PC-9 (cell line): ENCODE results near the gene PDZK1IP1. TPM values are rescaled to one million over a fixed set of nuclear protein-coding genes. Genes with fewer than 3 reads are reported as not detected.
"Not testable (repeated sequence)": the region's sequence is repeated elsewhere in the genome, so short reads cannot be mapped to it uniquely, and the experiment has no call there.

Source experiments
- BruUV-seq: library from RNA; stranded (reverse); fragments of 400-500 nt; replicated peaks from 2 replicates; lab custom pipeline; 2021; lab: Mats Ljungman, UMichigan
- CTCF ChIA-PET: fragments of 300-600 bp; sonication (Branson Sonifier 250); formaldehyde crosslinking; loops from one replicate; lab custom pipeline; 2022; ENCODE audit warnings: antibody characterized with exemption; lab: Charles Lee
- POLR2A ChIA-PET: fragments of 300-600 bp; sonication (Branson Sonifier 250); formaldehyde crosslinking; loops from one replicate; lab custom pipeline; 2022; ENCODE audit warnings: antibody characterized with exemption; ENCODE audit not compliant: unreplicated experiment; lab: Charles Lee
- DNase-seq, 2 experiments: peaks; one replicate each; pipeline versions ENCODE4 v3.0.0 to v3.0.0-alpha.2; 2015 to 2022; ENCODE audit warnings: mixed read lengths in 1 of 2
- H2AFZ ChIP-seq: fragments of 200-600 bp; sonication (generic); 2 replicates; pipeline ENCODE4 v1.8.1; 2017; ENCODE audit warnings: antibody characterized with exemption
- H3F3A ChIP-seq: fragments of 200-600 bp; sonication (generic); 2 replicates; pipeline ENCODE4 v1.8.1; 2017; ENCODE audit warnings: antibody characterized with exemption, mild to moderate bottlenecking, low read depth; ENCODE audit not compliant: insufficient read depth
- H3K27ac ChIP-seq: fragments of 200-600 bp; sonication (generic); 2 replicates; pipeline ENCODE4 v1.6.1; 2016; ENCODE audit warnings: mixed run types
- H3K27me3 ChIP-seq: fragments of 200-600 bp; sonication (generic); 2 replicates; pipeline ENCODE4 v1.6.1; 2016; ENCODE audit warnings: low read depth, mixed run types; ENCODE audit not compliant: insufficient read depth
- H3K36me3 ChIP-seq: fragments of 200-600 bp; sonication (generic); 2 replicates; pipeline ENCODE4 v1.6.1; 2016; ENCODE audit warnings: low read depth, mixed run types
- H3K4me1 ChIP-seq: fragments of 200-600 bp; sonication (generic); replicated peaks from 2 replicates; pipeline ENCODE4 v1.6.1; 2016; ENCODE audit warnings: mixed run types; ENCODE audit not compliant: insufficient read depth
- H3K4me2 ChIP-seq: fragments of 200-600 bp; sonication (generic); 2 replicates; pipeline ENCODE4 v1.6.1; 2017; ENCODE audit warnings: mixed run types
- H3K4me3 ChIP-seq: fragments of 200-600 bp; sonication (generic); 2 replicates; pipeline ENCODE4 v1.6.1; 2016; ENCODE audit warnings: mixed run types
- H3K79me2 ChIP-seq: fragments of 200-600 bp; sonication (generic); 2 replicates; pipeline ENCODE4 v1.6.1; 2017; ENCODE audit warnings: low read depth, mixed run types
- H3K9me2 ChIP-seq: fragments of 200-600 bp; sonication (generic); 2 replicates; pipeline ENCODE4 v1.8.1; 2017; ENCODE audit warnings: mild to moderate bottlenecking; ENCODE audit not compliant: insufficient read depth
- H3K9me3 ChIP-seq: fragments of 200-600 bp; sonication (generic); 2 replicates; pipeline ENCODE4 v1.8.1; 2016; ENCODE audit warnings: low read depth; ENCODE audit not compliant: insufficient read depth
- H4K20me1 ChIP-seq: fragments of 200-600 bp; sonication (generic); 2 replicates; pipeline ENCODE4 v1.8.1; 2017; ENCODE audit not compliant: insufficient read depth
- CTCF ChIP-seq: fragments of 200-600 bp; sonication (generic); conservative IDR thresholded peaks from 2 replicates; pipeline ENCODE4 v1.6.1; 2017; ENCODE audit warnings: mixed run types, antibody characterized with exemption, mild to moderate bottlenecking, moderate library complexity
- EZH2 ChIP-seq: fragments of 200-600 bp; sonication (generic); IDR thresholded peaks from 2 replicates; pipeline ENCODE4 v1.8.0; 2017; ENCODE audit warnings: antibody characterized with exemption, low read depth
- intact Hi-C: fragments of 100-400 bp; cut with micrococcal nuclease; formaldehyde crosslinking; loops from one replicate; pipeline ENCODE4 v1.10.0; 2022; ENCODE audit not compliant: unreplicated experiment
- total RNA-seq: library from RNA; stranded (reverse); gene quantifications from 2 replicates; pipeline ENCODE4 v1.2.3, GENCODE V29; 2021

Gene PDZK1IP1
- total RNA-seq, 1 experiment from 2014 or later = 6.2 TPM

GRCh38 chr1:47147047-47147785 is 42.6 kb downstream of the PDZK1IP1 start:
- H3K4me3 ChIP-seq = no peak overlapping the region
- no peaks in the 10 kb centered on the region for H3K36me3 ChIP-seq
- no peak for DNase-seq
- ChIA-PET CTCF (no interaction called here), POLR2A (no interaction called here)
- H3K9me3 ChIP-seq = no peaks in the 10 kb centered on the region
- H3K27ac ChIP-seq = no peak overlapping the region
- H3K79me2 ChIP-seq = no peaks in the 10 kb centered on the region
- no TSS peak for BruUV-seq
- H3K9me2 ChIP-seq = no peaks in the 10 kb centered on the region
- no peaks in the 10 kb centered on the region for H4K20me1 ChIP-seq
- TF ChIP-seq CTCF (no peak), EZH2 (no peak)
- no peaks in the 10 kb centered on the region for H3K4me1 ChIP-seq
- intact Hi-C loops = no loop called here
- no peaks in the 10 kb centered on the region for H3F3A ChIP-seq
- no peaks in the 10 kb centered on the region for H3K27me3 ChIP-seq
- H2AFZ ChIP-seq = no peak overlapping the region
- H3K4me2 ChIP-seq = no peak overlapping the region

GRCh38 chr1:47146495-47146894 is 43.3 kb downstream of the PDZK1IP1 start:
- POLR2A ChIA-PET, H3K27ac ChIP-seq, H3K4me2 ChIP-seq, CTCF ChIA-PET, H3K27me3 ChIP-seq, H2AFZ ChIP-seq, H3K9me3 ChIP-seq, BruUV-seq, H3F3A ChIP-seq, H3K4me1 ChIP-seq, H3K4me3 ChIP-seq, intact Hi-C loops, H3K9me2 ChIP-seq, H3K79me2 ChIP-seq, H4K20me1 ChIP-seq, H3K36me3 ChIP-seq: not testable (repeated sequence)
- peak in 1 of 2 experiments; percentile 61 for DNase-seq

GRCh38 chr1:47143654-47144053 is 46.2 kb downstream of the PDZK1IP1 start:
- H3K9me2 ChIP-seq, H3K4me1 ChIP-seq, CTCF ChIA-PET, BruUV-seq, H3K27me3 ChIP-seq, H3K79me2 ChIP-seq, H3K36me3 ChIP-seq, POLR2A ChIA-PET, H3F3A ChIP-seq, H3K4me3 ChIP-seq, intact Hi-C loops, H4K20me1 ChIP-seq, H3K9me3 ChIP-seq, H3K27ac ChIP-seq, H2AFZ ChIP-seq, H3K4me2 ChIP-seq: not testable (repeated sequence)
- peak in 1 of 2 experiments; percentile 5 for DNase-seq
- TF ChIP-seq CTCF = peak; percentile 32

- BruUV-seq = not testable (repeated sequence)
Observed at GRCh38 chr1:47140358-47140757, 49.5 kb downstream of the PDZK1IP1 start.

More at GRCh38 chr1:47140358-47140757, 49.5 kb downstream of the PDZK1IP1 start:
- H3K27ac ChIP-seq, CTCF ChIA-PET, H3K4me3 ChIP-seq, intact Hi-C loops, H3K4me1 ChIP-seq, H2AFZ ChIP-seq, H3K27me3 ChIP-seq, H3K36me3 ChIP-seq, H3K79me2 ChIP-seq, H3K9me3 ChIP-seq, H3K4me2 ChIP-seq, H3F3A ChIP-seq, DNase-seq, H3K9me2 ChIP-seq, H4K20me1 ChIP-seq, POLR2A ChIA-PET: not testable (repeated sequence)
